ENCODE measurements around the gene NFYA. TPM values are rescaled to one million over a fixed set of nuclear protein-coding genes. Genes with fewer than 3 reads are reported as not detected.

The NFYA gene
- 13.7 and 17.9 TPM in 2 replicates for total RNA-seq

GRCh38 chr6:41072836-41073202 lies at the start of gene NFYA:
NFYA (plus strand) TSS chr6:41072974; CDS start chr6:41079090, 6,116 bp downstream.

GRCh38 chr6:41039060-41039998 lies 33.4 kb upstream of the NFYA start, which contains the start of gene UNC5CL:
UNC5CL (minus strand) TSS chr6:41039221; CDS start chr6:41035074, 4,147 bp downstream.

DNA sequence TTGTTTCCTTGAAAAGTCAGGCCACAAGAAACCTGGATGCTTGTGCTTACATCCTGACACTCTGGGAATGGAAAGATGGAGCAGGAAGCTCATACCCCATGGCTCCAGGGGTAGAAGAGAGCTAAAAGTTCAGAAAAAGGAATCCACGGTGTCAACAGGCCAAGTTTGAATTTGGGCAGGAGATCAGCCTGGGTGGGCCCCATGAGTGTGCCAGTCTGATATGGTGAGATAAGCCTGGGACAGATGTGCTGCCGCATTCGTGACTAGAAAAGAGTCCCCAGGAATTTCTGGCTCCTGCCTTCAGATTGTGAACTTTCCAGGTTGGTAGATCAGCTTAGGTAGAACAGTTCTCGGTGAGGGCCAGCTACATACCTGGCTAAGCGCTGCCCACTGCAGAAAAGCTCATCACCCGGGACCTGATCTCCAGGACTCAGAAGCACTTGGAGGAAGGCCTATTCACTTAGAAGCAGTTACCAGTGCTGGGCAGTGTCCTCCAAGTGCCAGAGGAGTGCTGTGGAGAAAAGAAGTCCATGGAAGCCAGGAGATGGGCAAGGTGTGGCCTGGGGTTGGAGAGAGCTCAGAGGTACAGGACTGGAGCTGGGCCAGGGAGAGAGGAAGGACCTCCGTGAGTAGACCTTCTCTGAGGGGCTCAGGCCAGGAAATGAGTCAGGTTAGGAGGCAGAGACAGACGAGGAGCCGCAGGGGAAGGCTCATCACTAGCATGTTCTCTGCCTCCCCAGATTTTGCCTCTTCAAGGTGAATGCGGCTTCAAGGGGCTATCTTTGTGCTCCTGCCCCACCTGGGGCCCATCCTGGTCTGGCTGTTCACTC lies 30.3 kb upstream of the NFYA start, which contains the start of gene TSPO2:
Gene TSPO2, plus strand, starts transcription at position 242 of the 830 bp plus-strand sequence. Its CDS starts 519 bp downstream, at position 761.

DNA sequence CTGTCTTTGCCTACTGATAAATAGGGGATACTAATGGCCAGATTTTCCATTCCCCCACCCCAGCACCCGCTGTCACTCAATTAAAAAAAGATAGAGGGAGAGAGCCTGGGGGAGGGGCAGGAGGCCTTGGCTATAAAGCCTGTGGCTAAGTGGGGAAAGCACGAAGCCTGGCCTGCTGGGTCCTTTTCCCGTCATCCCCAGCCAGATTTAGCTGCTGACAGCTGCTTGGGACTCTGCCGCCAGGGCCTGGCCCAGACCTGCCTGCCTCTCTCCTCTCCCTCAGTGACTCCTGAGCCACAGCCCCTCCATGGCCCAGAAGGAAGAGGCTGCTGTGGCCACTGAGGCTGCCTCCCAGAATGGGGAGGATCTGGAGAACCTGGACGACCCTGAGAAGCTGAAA lies 19.7 kb upstream of the NFYA start, which contains the start of gene APOBEC2:
Gene APOBEC2, plus strand, starts transcription at position 162 of the 400 bp plus-strand sequence. Its CDS starts 146 bp downstream, at position 308.

DNA sequence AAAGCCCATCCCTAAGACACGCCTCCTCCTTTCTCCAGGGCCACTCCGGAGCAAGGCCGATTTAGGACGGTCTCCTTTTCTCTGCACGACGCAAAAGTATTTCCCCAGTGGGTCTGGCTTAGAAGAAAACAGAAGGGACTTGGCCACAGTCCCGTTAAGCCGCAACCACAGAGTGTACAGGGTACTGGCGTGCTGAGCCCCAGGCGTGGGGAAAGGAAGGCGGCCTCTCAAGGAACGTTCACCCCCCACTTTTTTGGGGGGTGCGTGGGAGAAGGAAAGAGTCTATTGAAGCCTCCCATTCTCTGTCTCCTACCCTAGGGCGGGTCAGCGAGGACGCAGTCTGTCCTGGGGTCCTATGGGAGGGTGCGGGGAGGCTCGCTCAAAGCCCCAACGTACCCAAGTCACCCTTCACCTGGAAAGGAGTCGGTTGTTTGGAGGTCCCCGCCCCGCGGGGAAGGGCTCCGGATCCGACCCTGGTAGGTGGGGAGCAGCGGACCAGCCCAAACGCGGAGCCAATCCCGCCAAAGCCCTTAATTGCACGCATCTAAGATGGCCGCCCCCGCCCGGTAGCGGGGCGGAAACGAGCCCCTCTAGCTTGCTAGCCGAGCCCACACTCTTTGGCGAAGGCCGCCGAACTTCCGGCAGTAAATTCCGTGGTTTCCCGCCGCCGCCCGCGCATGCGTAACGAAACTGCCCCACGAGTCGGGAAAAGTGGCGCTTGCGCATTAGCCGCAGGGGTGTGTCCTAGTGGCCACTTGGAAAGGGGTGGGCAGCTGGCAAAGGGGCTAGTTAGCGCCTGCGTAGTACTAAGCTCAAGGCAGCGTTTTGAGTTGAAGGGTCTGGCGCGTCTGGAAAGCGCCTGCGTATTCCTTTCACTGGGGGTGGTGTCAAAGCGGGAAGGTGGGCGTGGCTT lies 595 bp upstream of the NFYA start, which contains the start of gene OARD1:
Gene OARD1, minus strand, starts transcription at position 434 of the 913 bp plus-strand sequence. CDS start 722 bp downstream, outside the sequence.

Other genes with a start within 250 kb of the NFYA start
- gene UNC5CL, start 33.8 kb upstream of the NFYA start, total RNA-seq, result under 0.01 TPM in 1 of 2 replicates, not detected in the other
- gene TSPO2, start 30.5 kb upstream of the NFYA start, total RNA-seq, result not detected in 2 replicates
- gene APOBEC2, start 19.8 kb upstream of the NFYA start, total RNA-seq, result not detected in 2 replicates
- gene OARD1, start 618 bp upstream of the NFYA start, total RNA-seq, result 8.8 and 11.2 TPM in 2 replicates
- gene TREML1, start 81.4 kb downstream of the NFYA start, total RNA-seq, result not detected in 2 replicates
- gene TREM2, start 90.1 kb downstream of the NFYA start, total RNA-seq, result not detected in 2 replicates
- not detected in 2 replicates for gene TREML2, start 128.2 kb downstream of the NFYA start, total RNA-seq
- gene TREML4, start 155.4 kb downstream of the NFYA start, total RNA-seq, result not detected in 2 replicates
- not detected in 2 replicates for gene TREM1, start 213.7 kb downstream of the NFYA start, total RNA-seq

Measured in endothelial cell of coronary artery (primary cell).